GM23338 (cell line): Measurements from ENCODE around the gene MATN1. TPM values are rescaled to one million over a fixed set of nuclear protein-coding genes. Genes with fewer than 3 reads are reported as not detected.
A peak's percentile ranks its signal among the peaks of the same experiment; 100 is the strongest.

Source experiments
- ATAC-seq: fragments of 200-7000 bp; cut with Tn5 transposase; 3 replicates; pipeline ENCODE4 v1.9.1; 2020
- DNase-seq: peaks from one replicate; pipeline ENCODE4 v3.0.0-alpha.2; 2015; ENCODE audit warnings: low spot score
- H2AFZ ChIP-seq: fragments of 200-600 bp; sonication (generic); 2 replicates; pipeline ENCODE4 v1.8.0; 2016; ENCODE audit warnings: antibody characterized with exemption, mild to moderate bottlenecking, moderate library complexity
- H3F3A ChIP-seq: fragments of 200-600 bp; sonication (generic); replicated peaks from 2 replicates; pipeline ENCODE4 v1.8.0; 2017; ENCODE audit warnings: antibody characterized with exemption, mixed run types, low read depth
- H3K27ac ChIP-seq: fragments of 200-600 bp; sonication (generic); 2 replicates; pipeline ENCODE4 v1.6.1; 2016; ENCODE audit warnings: low read depth
- H3K27me3 ChIP-seq: fragments of 200-600 bp; sonication (generic); 2 replicates; pipeline ENCODE4 v1.8.0; 2016; ENCODE audit warnings: mild to moderate bottlenecking, mixed run types, moderate library complexity; ENCODE audit not compliant: insufficient read depth
- H3K36me3 ChIP-seq: fragments of 200-600 bp; sonication (generic); 2 replicates; pipeline ENCODE4 v1.8.0; 2016; ENCODE audit warnings: mild to moderate bottlenecking; ENCODE audit not compliant: insufficient read depth
- H3K4me1 ChIP-seq: fragments of 200-600 bp; sonication (generic); 2 replicates; pipeline ENCODE4 v1.8.0; 2016; ENCODE audit warnings: mild to moderate bottlenecking, moderate library complexity; ENCODE audit not compliant: insufficient read depth
- H3K4me2 ChIP-seq: fragments of 200-600 bp; sonication (generic); 2 replicates; pipeline ENCODE4 v1.7.1; 2017; ENCODE audit warnings: mixed run types
- H3K4me3 ChIP-seq: fragments of 200-600 bp; sonication (generic); 2 replicates; pipeline ENCODE4 v1.6.1; 2016; ENCODE audit warnings: mixed run types
- H3K79me2 ChIP-seq: fragments of 200-600 bp; sonication (generic); replicated peaks from 2 replicates; pipeline ENCODE4 v1.8.0; 2017; ENCODE audit warnings: mild to moderate bottlenecking; ENCODE audit not compliant: insufficient read depth
- H3K9me2 ChIP-seq: fragments of 200-600 bp; sonication (generic); 2 replicates; pipeline ENCODE4 v1.8.0; 2017; ENCODE audit not compliant: insufficient read depth
- H4K20me1 ChIP-seq: fragments of 200-600 bp; sonication (generic); replicated peaks from 2 replicates; pipeline ENCODE4 v1.8.0; 2017; ENCODE audit warnings: mild to moderate bottlenecking; ENCODE audit not compliant: insufficient read depth
- H3K27ac Mint-ChIP-seq: 2 replicates; pipeline ENCODE4 v1.8.0; 2020; ENCODE audit warnings: inconsistent platforms, mild to moderate bottlenecking, moderate library complexity, mixed read lengths
- H3K27me3 Mint-ChIP-seq: 3 replicates; pipeline ENCODE4 v1.8.0; 2022; ENCODE audit warnings: low read depth, mild to moderate bottlenecking, moderate library complexity, mixed read lengths, inconsistent platforms; ENCODE audit not compliant: insufficient read depth, poor library complexity
- H3K36me3 Mint-ChIP-seq: 3 replicates; pipeline ENCODE4 v1.8.0; 2021; ENCODE audit warnings: low read depth, mild to moderate bottlenecking, inconsistent platforms, moderate library complexity, mixed read lengths
- H3K4me1 Mint-ChIP-seq: 3 replicates; pipeline ENCODE4 v1.8.0; 2020; ENCODE audit warnings: mild to moderate bottlenecking, inconsistent platforms, mixed read lengths
- H3K4me3 Mint-ChIP-seq: 3 replicates; pipeline ENCODE4 v1.8.0; 2021; ENCODE audit warnings: moderate library complexity, mild to moderate bottlenecking, inconsistent platforms, mixed read lengths
- H3K9me3 Mint-ChIP-seq: 3 replicates; pipeline ENCODE4 v1.8.0; 2020; ENCODE audit warnings: moderate library complexity, mild to moderate bottlenecking, inconsistent platforms, mixed read lengths
- EZH2 ChIP-seq: fragments of 200-600 bp; sonication (generic); IDR thresholded peaks from one replicate; pipeline ENCODE4 v1.8.0; 2017; ENCODE audit warnings: antibody characterized with exemption, mild to moderate bottlenecking, low read depth; ENCODE audit not compliant: unreplicated experiment
- JUNB ChIP-seq: IDR thresholded peaks from one replicate; pipeline ENCODE4 v1.6.1; 2016; ENCODE audit warnings: antibody characterized with exemption; ENCODE audit not compliant: unreplicated experiment
- POLR2AphosphoS5 ChIP-seq: IDR thresholded peaks from 2 replicates; pipeline ENCODE4 v1.6.1; 2016; ENCODE audit warnings: antibody characterized with exemption, low read depth
- REST ChIP-seq: IDR thresholded peaks from one replicate; pipeline ENCODE4 v1.6.1; 2018; ENCODE audit warnings: antibody characterized with exemption; ENCODE audit not compliant: unreplicated experiment
- ZNF114 ChIP-seq: fragments of 250-450 bp; sonication (Bioruptor Pico); IDR thresholded peaks from 2 replicates; pipeline ENCODE4 v1.5.0; 2020; ENCODE audit warnings: mild to moderate bottlenecking, moderate library complexity
- polyA plus RNA-seq: library from polyadenylated mRNA; unstranded; fragments of >200 nt; fragmentation: Nextera tagmentation; extraction: Ambion mirVana; gene quantifications from 2 replicates; pipeline ENCODE4 v1.2.1, GENCODE V29; 2016
- total RNA-seq: library from RNA; depleted of rRNA; stranded (reverse); fragments of >200 nt; shearing (Covaris generic); gene quantifications from 2 replicates; pipeline ENCODE4 v1.2.3, GENCODE V29; 2014

Gene MATN1
- total and polyA plus RNA-seq, 2 experiments from 2014 or later = 0.08 to 0.31 TPM

GRCh38 chr1:30759718-30760281, 36.4 kb upstream of the MATN1 start:
- H3K79me2 ChIP-seq = no peaks in the 10 kb centered on the region
- H3K4me1 Mint-ChIP-seq = peaks cover 8% of the 10 kb centered on the region
- no peaks in the 10 kb centered on the region for H3K36me3 Mint-ChIP-seq
- no peak overlapping the region for H3K4me2 ChIP-seq
- no peaks in the 10 kb centered on the region for H3F3A ChIP-seq
- H3K27ac ChIP-seq = no peak overlapping the region
- H3K9me2 ChIP-seq = no peaks in the 10 kb centered on the region
- no peaks in the 10 kb centered on the region for H3K9me3 Mint-ChIP-seq
- DNase-seq (peak; percentile 32), ATAC-seq (peak; percentile 63)
- no peak for TF ChIP-seq REST
- no peak for TF ChIP-seq POLR2AphosphoS5
- no peak for TF ChIP-seq ZNF114 (CRISPR knock-in tag)
- no peak overlapping the region for H2AFZ ChIP-seq
- peaks cover 8% of the 10 kb centered on the region; the same call in 1 of the 2 replicates for H3K4me1 ChIP-seq
- H4K20me1 ChIP-seq = no peaks in the 10 kb centered on the region
- no peak overlapping the region for H3K27ac Mint-ChIP-seq
- H3K27me3 Mint-ChIP-seq = peaks cover 7% of the 10 kb centered on the region
- no peak overlapping the region for H3K4me3 ChIP-seq
- H3K27me3 ChIP-seq = no peaks in the 10 kb centered on the region
- no peak overlapping the region for H3K4me3 Mint-ChIP-seq
- H3K36me3 ChIP-seq = no peaks in the 10 kb centered on the region

- no peak for TF ChIP-seq JUNB
- TF ChIP-seq REST = no peak
- no peak for TF ChIP-seq EZH2
- Histone ChIP-seq H3K36me3 (no peaks in the 10 kb centered on the region), H3K9me2 (no peaks in the 10 kb centered on the region), H3K4me3 (no peak overlapping the region), H3K79me2 (no peaks in the 10 kb centered on the region), H4K20me1 (no peaks in the 10 kb centered on the region), H3F3A (no peaks in the 10 kb centered on the region), H3K27ac (no peak overlapping the region), H3K27me3 (no peaks in the 10 kb centered on the region), H3K4me1 (peaks cover 8% of the 10 kb centered on the region; the same call in 1 of the 2 replicates), H2AFZ (no peak overlapping the region), H3K4me2 (no peak overlapping the region)
- Mint-ChIP-seq H3K9me3 (no peaks in the 10 kb centered on the region), H3K27me3 (peaks cover 7% of the 10 kb centered on the region), H3K36me3 (no peaks in the 10 kb centered on the region), H3K4me3 (no peak overlapping the region), H3K27ac (no peak overlapping the region), H3K4me1 (peaks cover 8% of the 10 kb centered on the region)
- ATAC-seq = peak; percentile 24
- peak; percentile 30 for DNase-seq
Observed at GRCh38 chr1:30758785-30759380, 35.5 kb upstream of the MATN1 start.
